Epithelial cell of prostate (primary cell): ENCODE data around the gene ATF7IP2.
"Not testable (repeated sequence)": the region's sequence is repeated elsewhere in the genome, so short reads cannot be mapped to it uniquely, and the experiment has no call there.

ENCODE experiments used
- DNase-seq: peaks from one replicate; pipeline ENCODE4 v3.0.0-alpha.2; 2011; ENCODE audit warnings: low read depth, low spot score
- H3K27ac ChIP-seq: fragments of 450-650 bp; 2 replicates; pipeline ENCODE4 v1.5.1; 2017; ENCODE audit warnings: mild to moderate bottlenecking

The ATF7IP2 gene

GRCh38 chr16:10441726-10442125 lies 55.9 kb downstream of the ATF7IP2 start:
- DNase-seq: no peak
- no peak overlapping the region for H3K27ac ChIP-seq

- no peak for DNase-seq
- no peak overlapping the region for H3K27ac ChIP-seq
These were observed 61.4 kb downstream of the ATF7IP2 start for GRCh38 chr16:10447289-10447688.

- not testable (repeated sequence) for H3K27ac ChIP-seq, DNase-seq
These were observed 66.6 kb downstream of the ATF7IP2 start for GRCh38 chr16:10452208-10453158.

- no peak overlapping the region for H3K27ac ChIP-seq
- no peak for DNase-seq
These were observed 67.3 kb downstream of the ATF7IP2 start for GRCh38 chr16:10453159-10453510.

GRCh38 chr16:10465821-10466220 lies 80.0 kb downstream of the ATF7IP2 start:
- no peak overlapping the region for H3K27ac ChIP-seq
- DNase-seq: no peak

- no peak overlapping the region for H3K27ac ChIP-seq
- no peak for DNase-seq
These were observed 80.5 kb downstream of the ATF7IP2 start for GRCh38 chr16:10466313-10466712.

- H3K27ac ChIP-seq: no peak overlapping the region
- DNase-seq: no peak
These were observed 81.0 kb downstream of the ATF7IP2 start for GRCh38 chr16:10466861-10467260.

GRCh38 chr16:10476636-10477035 lies 90.8 kb downstream of the ATF7IP2 start:
- not testable (repeated sequence) for H3K27ac ChIP-seq, DNase-seq

- no peak overlapping the region for H3K27ac ChIP-seq
- DNase-seq: no peak
These were observed 94.3 kb downstream of the ATF7IP2 start for GRCh38 chr16:10480151-10480550.

- H3K27ac ChIP-seq: peak overlapping the region; percentile 10
- DNase-seq: no peak
These were observed 99.3 kb downstream of the ATF7IP2 start for GRCh38 chr16:10485159-10485558.

GRCh38 chr16:10485698-10486382 lies 100.0 kb downstream of the ATF7IP2 start:
- peak overlapping the region; percentile 10 for H3K27ac ChIP-seq
- no peak for DNase-seq

GRCh38 chr16:10490141-10490540 lies 104.3 kb downstream of the ATF7IP2 start:
- H3K27ac ChIP-seq: no peak overlapping the region
- DNase-seq: no peak

- no peak overlapping the region for H3K27ac ChIP-seq
- DNase-seq: no peak
These were observed 107.4 kb downstream of the ATF7IP2 start for GRCh38 chr16:10493276-10493675.

GRCh38 chr16:10494343-10495030 lies 108.6 kb downstream of the ATF7IP2 start:
- no peak for DNase-seq
- H3K27ac ChIP-seq: peak overlapping the region; percentile 12

GRCh38 chr16:10495031-10495345 lies 109.1 kb downstream of the ATF7IP2 start:
- peak overlapping the region; percentile 12 for H3K27ac ChIP-seq
- no peak for DNase-seq

GRCh38 chr16:10497132-10498101 lies 111.6 kb downstream of the ATF7IP2 start:
- no peak overlapping the region for H3K27ac ChIP-seq
- no peak for DNase-seq

GRCh38 chr16:10500582-10500981 lies 114.7 kb downstream of the ATF7IP2 start:
- DNase-seq: no peak
- no peak overlapping the region for H3K27ac ChIP-seq

- no peak overlapping the region for H3K27ac ChIP-seq
- DNase-seq: no peak
These were observed 115.3 kb downstream of the ATF7IP2 start for GRCh38 chr16:10501016-10501607.

- H3K27ac ChIP-seq: no peak overlapping the region
- DNase-seq: no peak
These were observed 116.9 kb downstream of the ATF7IP2 start for GRCh38 chr16:10502776-10503175.
